Activated CD4-positive, alpha-beta memory T cell treated with anti-CD3 and anti-CD28 coated beads for 36 hours (primary cell): ENCODE data around the gene IZUMO2. TPM values are rescaled to one million over a fixed set of nuclear protein-coding genes. Genes with fewer than 3 reads are reported as not detected.
A peak's percentile ranks its signal among the peaks of the same experiment; 100 is the strongest.

Experiments
- CTCF ChIA-PET: fragments of 350-600 bp; sonication (Branson Sonifier 250); formaldehyde crosslinking; loops from one replicate; lab custom pipeline; 2021; ENCODE audit warnings: antibody characterized with exemption, inconsistent platforms; lab: Charles Lee
- POLR2A ChIA-PET: fragments of 350-600 bp; sonication (Branson Sonifier 250); formaldehyde crosslinking; loops from one replicate; lab custom pipeline; 2021; ENCODE audit warnings: antibody characterized with exemption; lab: Charles Lee
- DNase-seq: peaks from one replicate; pipeline ENCODE4 v3.0.0-alpha.2; 2020
- H3K27ac Mint-ChIP-seq: one replicate; pipeline ENCODE4 v1.8.0; 2021; ENCODE audit warnings: mixed read lengths
- H3K27me3 Mint-ChIP-seq: one replicate; pipeline ENCODE4 v1.8.0; 2021; ENCODE audit warnings: mixed read lengths
- H3K36me3 Mint-ChIP-seq: one replicate; pipeline ENCODE4 v1.8.0; 2021; ENCODE audit warnings: mixed read lengths
- H3K4me1 Mint-ChIP-seq: one replicate; pipeline ENCODE4 v1.8.0; 2021; ENCODE audit warnings: low read depth, mixed read lengths
- H3K4me3 Mint-ChIP-seq: one replicate; pipeline ENCODE4 v1.8.0; 2021; ENCODE audit warnings: mild to moderate bottlenecking, mixed read lengths
- H3K9me3 Mint-ChIP-seq: one replicate; pipeline ENCODE4 v1.8.0; 2021; ENCODE audit warnings: mixed read lengths
- intact Hi-C: fragments of 100-400 bp; cut with micrococcal nuclease; formaldehyde crosslinking; loops from one replicate; pipeline ENCODE4 v1.15.1; 2023
- total RNA-seq, 2 experiments: library from RNA; stranded (reverse); gene quantifications; one replicate each; pipeline ENCODE4 v1.2.3, GENCODE V29; 2021

IZUMO2 gene
- not detected for total RNA-seq

GRCh38 chr19:50162988-50163387 is at the start of gene IZUMO2:
Gene IZUMO2 (minus strand): TSS chr19:50163281. CDS start chr19:50163194, 87 bp downstream.
- peaks cover 17% of the 10 kb centered on the region for H3K9me3 Mint-ChIP-seq
- POLR2A ChIA-PET = no interaction called here

GRCh38 chr19:50210425-50210824 is 47.3 kb upstream of the IZUMO2 start:
- H3K4me1 Mint-ChIP-seq = no peaks in the 10 kb centered on the region
- POLR2A ChIA-PET = no interaction called here
- no peak overlapping the region for H3K4me3 Mint-ChIP-seq
- no peak for DNase-seq
- CTCF ChIA-PET = no interaction called here
- H3K27ac Mint-ChIP-seq = no peak overlapping the region
- H3K36me3 Mint-ChIP-seq = no peaks in the 10 kb centered on the region
- peaks cover 7% of the 10 kb centered on the region for H3K9me3 Mint-ChIP-seq
- intact Hi-C loops = no loop called here
- peaks cover 12% of the 10 kb centered on the region for H3K27me3 Mint-ChIP-seq

More at GRCh38 chr19:50162988-50163387, at the start of gene IZUMO2:
- DNase-seq = no peak
- intact Hi-C loops = no loop called here
- Mint-ChIP-seq H3K4me3 (no peak within 1 kb of the TSS), H3K36me3 (no peaks in the 10 kb centered on the region), H3K4me1 (no peaks in the 10 kb centered on the region), H3K27ac (no peak within 1 kb of the TSS), H3K27me3 (peaks cover 21% of the 10 kb centered on the region)
- CTCF ChIA-PET = no interaction called here

- no peak overlapping the region for H3K27ac Mint-ChIP-seq
- ChIA-PET CTCF (no interaction called here), POLR2A (no interaction called here)
- no peak overlapping the region for H3K4me3 Mint-ChIP-seq
- H3K9me3 Mint-ChIP-seq = peaks cover 7% of the 10 kb centered on the region
- intact Hi-C loops = no loop called here
- no peak for DNase-seq
- H3K27me3 Mint-ChIP-seq = peaks cover 21% of the 10 kb centered on the region
- H3K36me3 Mint-ChIP-seq = no peaks in the 10 kb centered on the region
- H3K4me1 Mint-ChIP-seq = peaks cover under 1% of the 10 kb centered on the region
These were observed 46.0 kb upstream of the IZUMO2 start for GRCh38 chr19:50209131-50209530.

GRCh38 chr19:50207730-50208129 is 44.6 kb upstream of the IZUMO2 start:
- H3K27ac Mint-ChIP-seq = no peak overlapping the region
- intact Hi-C loops = no loop called here
- peaks cover 7% of the 10 kb centered on the region for H3K9me3 Mint-ChIP-seq
- ChIA-PET CTCF (no interaction called here), POLR2A (no interaction called here)
- DNase-seq = no peak
- no peaks in the 10 kb centered on the region for H3K36me3 Mint-ChIP-seq
- peaks cover 27% of the 10 kb centered on the region for H3K27me3 Mint-ChIP-seq
- H3K4me3 Mint-ChIP-seq = no peak overlapping the region
- peaks cover 2% of the 10 kb centered on the region for H3K4me1 Mint-ChIP-seq

- ChIA-PET POLR2A (no interaction called here), CTCF (no interaction called here)
- no peak overlapping the region for H3K4me3 Mint-ChIP-seq
- DNase-seq = no peak
- H3K27ac Mint-ChIP-seq = no peak overlapping the region
- peaks cover 37% of the 10 kb centered on the region for H3K27me3 Mint-ChIP-seq
- intact Hi-C loops = no loop called here
- no peaks in the 10 kb centered on the region for H3K36me3 Mint-ChIP-seq
- H3K4me1 Mint-ChIP-seq = peaks cover 2% of the 10 kb centered on the region
- peaks cover under 1% of the 10 kb centered on the region for H3K9me3 Mint-ChIP-seq
These were observed 43.1 kb upstream of the IZUMO2 start for GRCh38 chr19:50206191-50206590.

- DNase-seq = no peak
- Mint-ChIP-seq H3K4me1 (peaks cover 2% of the 10 kb centered on the region), H3K4me3 (no peak overlapping the region), H3K9me3 (no peaks in the 10 kb centered on the region), H3K36me3 (no peaks in the 10 kb centered on the region), H3K27ac (no peak overlapping the region), H3K27me3 (peaks cover 37% of the 10 kb centered on the region)
- CTCF ChIA-PET = no interaction called here
- intact Hi-C loops = no loop called here
- POLR2A ChIA-PET = no interaction called here
These were observed 42.6 kb upstream of the IZUMO2 start for GRCh38 chr19:50205681-50206138.

- H3K27ac Mint-ChIP-seq = no peak overlapping the region
- intact Hi-C loops = no loop called here
- H3K9me3 Mint-ChIP-seq = no peaks in the 10 kb centered on the region
- H3K36me3 Mint-ChIP-seq = no peaks in the 10 kb centered on the region
- POLR2A ChIA-PET = no interaction called here
- CTCF ChIA-PET = no interaction called here
- peaks cover 37% of the 10 kb centered on the region for H3K27me3 Mint-ChIP-seq
- peaks cover 2% of the 10 kb centered on the region for H3K4me1 Mint-ChIP-seq
- DNase-seq = no peak
- no peak overlapping the region for H3K4me3 Mint-ChIP-seq
These were observed 42.0 kb upstream of the IZUMO2 start for GRCh38 chr19:50204811-50205675.

- peaks cover 37% of the 10 kb centered on the region for H3K27me3 Mint-ChIP-seq
- H3K4me3 Mint-ChIP-seq = no peak overlapping the region
- no peaks in the 10 kb centered on the region for H3K9me3 Mint-ChIP-seq
- no peak for DNase-seq
- POLR2A ChIA-PET = no interaction called here
- H3K4me1 Mint-ChIP-seq = peaks cover 2% of the 10 kb centered on the region
- intact Hi-C loops = no loop called here
- no peaks in the 10 kb centered on the region for H3K36me3 Mint-ChIP-seq
- no peak overlapping the region for H3K27ac Mint-ChIP-seq
- CTCF ChIA-PET = no interaction called here
These were observed 41.0 kb upstream of the IZUMO2 start for GRCh38 chr19:50204081-50204428.

GRCh38 chr19:50203281-50204080 is 40.4 kb upstream of the IZUMO2 start, which contains the start of gene MYH14:
Gene MYH14 (plus strand): TSS chr19:50203622. CDS start chr19:50210366, 6,744 bp downstream.
- Mint-ChIP-seq H3K9me3 (no peaks in the 10 kb centered on the region), H3K36me3 (no peaks in the 10 kb centered on the region), H3K4me1 (peaks cover 2% of the 10 kb centered on the region), H3K4me3 (no peak within 1 kb of the TSS), H3K27ac (no peak within 1 kb of the TSS), H3K27me3 (peaks cover 39% of the 10 kb centered on the region)
- DNase-seq = peak; percentile 11
- POLR2A ChIA-PET = no interaction called here
- intact Hi-C loops = no loop called here
- CTCF ChIA-PET = no interaction called here

GRCh38 chr19:50202962-50203280 is 39.8 kb upstream of the IZUMO2 start:
- no peaks in the 10 kb centered on the region for H3K9me3 Mint-ChIP-seq
- H3K4me3 Mint-ChIP-seq = no peak overlapping the region
- intact Hi-C loops = no loop called here
- DNase-seq = no peak
- H3K27me3 Mint-ChIP-seq = peaks cover 38% of the 10 kb centered on the region
- H3K36me3 Mint-ChIP-seq = no peaks in the 10 kb centered on the region
- ChIA-PET POLR2A (no interaction called here), CTCF (no interaction called here)
- peaks cover 2% of the 10 kb centered on the region for H3K4me1 Mint-ChIP-seq
- no peak overlapping the region for H3K27ac Mint-ChIP-seq

GRCh38 chr19:50202386-50202785 is 39.3 kb upstream of the IZUMO2 start:
- Mint-ChIP-seq H3K9me3 (no peaks in the 10 kb centered on the region), H3K4me3 (no peak overlapping the region), H3K4me1 (peaks cover 2% of the 10 kb centered on the region), H3K36me3 (no peaks in the 10 kb centered on the region), H3K27me3 (peaks cover 33% of the 10 kb centered on the region), H3K27ac (no peak overlapping the region)
- ChIA-PET POLR2A (no interaction called here), CTCF (no interaction called here)
- DNase-seq = no peak
- intact Hi-C loops = no loop called here

- DNase-seq = no peak
- ChIA-PET CTCF (no interaction called here), POLR2A (no interaction called here)
- H3K27ac Mint-ChIP-seq = no peak overlapping the region
- no peaks in the 10 kb centered on the region for H3K36me3 Mint-ChIP-seq
- no peak overlapping the region for H3K4me3 Mint-ChIP-seq
- peaks cover 31% of the 10 kb centered on the region for H3K27me3 Mint-ChIP-seq
- H3K4me1 Mint-ChIP-seq = peaks cover 2% of the 10 kb centered on the region
- intact Hi-C loops = no loop called here
- no peaks in the 10 kb centered on the region for H3K9me3 Mint-ChIP-seq
These were observed 36.1 kb upstream of the IZUMO2 start for GRCh38 chr19:50199259-50199555.
